GM21619 (cell line): ENCODE data around the gene NRP1.

ENCODE experiments used
- ATAC-seq: cut with Tn5 transposase; IDR thresholded peaks from one replicate; pipeline ENCODE4 v1.9.1; 2021; ENCODE audit not compliant: unreplicated experiment

Gene NRP1

GRCh38 chr10:33267708-33268107 lies 66.8 kb downstream of the NRP1 start:
- no peak for ATAC-seq

- ATAC-seq: no peak
These were observed 68.8 kb downstream of the NRP1 start for GRCh38 chr10:33265621-33266020.

- no peak for ATAC-seq
These were observed 71.0 kb downstream of the NRP1 start for GRCh38 chr10:33263453-33263852.

- no peak for ATAC-seq
These were observed 71.6 kb downstream of the NRP1 start for GRCh38 chr10:33262871-33263270.

- no peak for ATAC-seq
These were observed 73.9 kb downstream of the NRP1 start for GRCh38 chr10:33260403-33261149.

- no peak for ATAC-seq
These were observed 75.5 kb downstream of the NRP1 start for GRCh38 chr10:33258967-33259366.

- ATAC-seq: no peak
These were observed 76.9 kb downstream of the NRP1 start for GRCh38 chr10:33257439-33258080.

- ATAC-seq: no peak
These were observed 78.0 kb downstream of the NRP1 start for GRCh38 chr10:33256458-33256857.

- no peak for ATAC-seq
These were observed 79.8 kb downstream of the NRP1 start for GRCh38 chr10:33254556-33255160.

GRCh38 chr10:33253411-33253810 lies 81.1 kb downstream of the NRP1 start:
- ATAC-seq: no peak

- no peak for ATAC-seq
These were observed 81.7 kb downstream of the NRP1 start for GRCh38 chr10:33252794-33253203.

GRCh38 chr10:33252324-33252723 lies 82.1 kb downstream of the NRP1 start:
- no peak for ATAC-seq

GRCh38 chr10:33249659-33250345 lies 84.7 kb downstream of the NRP1 start:
- ATAC-seq: no peak

- ATAC-seq: no peak
These were observed 85.3 kb downstream of the NRP1 start for GRCh38 chr10:33249137-33249536.

GRCh38 chr10:33248638-33249037 lies 85.8 kb downstream of the NRP1 start:
- ATAC-seq: peak; percentile 67

- ATAC-seq: no peak
These were observed 87.1 kb downstream of the NRP1 start for GRCh38 chr10:33247221-33247922.

- no peak for ATAC-seq
These were observed 89.1 kb downstream of the NRP1 start for GRCh38 chr10:33245343-33245742.

- no peak for ATAC-seq
These were observed 90.0 kb downstream of the NRP1 start for GRCh38 chr10:33244354-33244967.

GRCh38 chr10:33243703-33244102 lies 90.8 kb downstream of the NRP1 start:
- no peak for ATAC-seq

GRCh38 chr10:33242931-33243330 lies 91.5 kb downstream of the NRP1 start:
- ATAC-seq: no peak

GRCh38 chr10:33241351-33241750 lies 93.1 kb downstream of the NRP1 start:
- no peak for ATAC-seq
